COR-L47 (cell line): ENCODE measurements around the gene SLC12A7.
"Not testable (repeated sequence)": the region's sequence is repeated elsewhere in the genome, so short reads cannot be mapped to it uniquely, and the experiment has no call there.

Experiments
- DNase-seq: peaks from one replicate; lab custom pipeline; 2025; lab: John Stamatoyannopoulos, UW

The SLC12A7 gene

GRCh38 chr5:1095990-1096363 is 15.9 kb downstream of the SLC12A7 start:
- DNase-seq, result no peak

- no peak for DNase-seq
Measured at GRCh38 chr5:1095302-1095989, 16.4 kb downstream of the SLC12A7 start.

DNA sequence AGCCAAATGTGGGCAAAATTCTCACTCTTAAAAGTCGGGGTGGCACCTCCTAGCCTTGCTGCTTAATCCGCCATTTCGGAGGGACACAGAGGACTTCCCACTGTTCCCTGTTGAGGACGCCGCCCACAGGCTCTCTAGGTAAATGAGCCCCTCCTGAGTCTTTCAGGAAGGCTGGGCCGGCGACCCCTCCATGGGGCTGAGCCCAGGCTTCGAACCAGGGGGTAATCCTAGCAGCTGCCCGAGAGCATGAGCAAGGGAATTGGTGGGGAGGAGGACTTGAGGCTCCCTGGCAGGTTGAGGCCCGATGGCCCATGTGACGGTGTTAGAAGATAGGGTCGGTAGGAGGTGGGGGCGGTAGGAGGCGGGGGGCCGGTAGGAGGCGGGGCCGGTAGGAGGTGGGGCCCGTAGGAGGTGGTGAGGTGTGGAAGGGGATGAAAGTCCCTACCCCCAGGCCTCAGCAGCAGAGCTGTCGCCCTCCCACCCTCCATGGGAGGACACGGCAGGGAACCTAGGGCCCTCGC is 17.1 kb downstream of the SLC12A7 start:
- DNase-seq, result no peak

- no peak for DNase-seq
Measured at GRCh38 chr5:1093361-1093760, 18.5 kb downstream of the SLC12A7 start.

DNA sequence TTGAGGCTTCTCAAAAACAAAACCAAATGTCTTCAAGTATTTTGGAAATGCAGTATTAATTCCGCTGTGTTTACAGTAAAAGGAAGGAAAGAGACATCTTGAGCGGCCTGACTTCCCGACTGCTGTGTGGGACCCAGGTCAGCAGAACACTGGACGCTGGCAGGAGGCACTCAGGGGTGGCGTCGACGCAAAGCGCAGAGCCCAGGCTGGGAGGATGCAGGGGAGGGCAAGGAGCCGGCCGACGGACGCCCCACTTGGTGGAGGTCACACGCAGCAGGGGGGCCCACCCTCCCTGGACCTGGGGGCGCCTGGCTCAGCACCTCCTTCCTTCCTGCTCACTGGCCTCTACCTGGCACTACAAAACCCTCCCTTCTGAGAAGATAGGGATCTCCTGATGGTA is 19.7 kb downstream of the SLC12A7 start:
- no peak for DNase-seq

- DNase-seq, result no peak
Measured at GRCh38 chr5:1091632-1092031, 20.2 kb downstream of the SLC12A7 start.

DNA sequence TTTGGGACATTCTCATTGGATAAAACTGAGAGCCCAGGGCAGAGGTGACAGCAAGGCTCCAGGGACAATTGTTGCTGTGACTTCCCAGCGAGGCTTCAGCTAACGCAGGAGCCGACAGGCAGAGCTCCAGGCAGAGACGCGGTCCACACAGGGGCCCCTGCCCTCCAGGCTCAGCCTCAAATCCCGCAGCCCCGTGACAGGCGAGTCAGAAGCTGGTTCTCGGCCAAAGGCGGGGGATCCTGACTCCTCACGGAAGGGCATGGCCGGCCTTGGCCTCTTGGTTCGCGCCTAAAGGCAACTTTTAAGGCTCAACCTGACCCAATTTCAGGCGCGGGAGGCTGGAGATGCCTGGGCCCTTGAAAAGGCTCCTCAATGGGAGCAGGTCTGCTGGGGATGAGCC is 21.3 kb downstream of the SLC12A7 start:
- no peak for DNase-seq

DNA sequence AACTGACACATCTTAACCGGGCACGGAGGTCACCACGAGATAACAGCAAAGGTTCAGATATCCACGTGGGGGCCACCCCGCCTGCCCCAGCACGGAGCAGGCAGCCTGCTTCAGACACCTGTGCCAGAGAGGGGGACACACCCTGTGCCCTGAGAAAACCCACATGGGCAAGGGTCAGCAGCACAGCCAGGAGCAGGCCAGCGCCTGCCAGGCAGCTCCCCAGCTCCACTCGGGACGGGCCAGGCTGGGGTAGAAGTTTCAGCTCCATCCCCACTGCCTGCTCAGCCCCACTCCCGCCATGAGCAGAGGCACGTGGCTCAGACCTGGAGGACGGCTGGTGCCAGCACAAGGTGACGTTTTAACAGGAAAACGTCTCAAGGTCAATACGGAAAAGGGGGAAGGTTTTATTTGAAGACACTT is 22.2 kb downstream of the SLC12A7 start:
- DNase-seq, result no peak

DNA sequence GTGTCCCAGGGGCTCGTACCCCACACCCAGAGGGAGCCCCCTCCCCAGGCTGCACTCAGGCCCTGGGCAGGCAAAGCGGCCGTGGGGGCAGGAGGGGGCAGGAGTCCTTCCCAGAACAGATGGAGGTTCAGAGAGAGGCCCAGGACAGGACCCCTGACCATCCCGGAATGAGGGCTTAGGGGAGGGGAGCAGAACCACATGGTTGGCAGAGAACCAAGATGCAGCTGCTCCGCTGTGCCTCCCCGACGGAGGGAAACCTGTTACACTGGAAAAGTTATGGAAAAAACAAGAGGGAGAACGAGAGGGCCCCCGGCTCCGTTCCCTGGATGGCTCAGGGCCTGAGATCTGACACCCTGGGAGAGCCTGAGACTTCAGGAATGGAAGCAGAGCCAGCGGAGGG is 22.7 kb downstream of the SLC12A7 start:
- no peak for DNase-seq

GRCh38 chr5:1088726-1089125 is 23.1 kb downstream of the SLC12A7 start:
- no peak for DNase-seq

DNA sequence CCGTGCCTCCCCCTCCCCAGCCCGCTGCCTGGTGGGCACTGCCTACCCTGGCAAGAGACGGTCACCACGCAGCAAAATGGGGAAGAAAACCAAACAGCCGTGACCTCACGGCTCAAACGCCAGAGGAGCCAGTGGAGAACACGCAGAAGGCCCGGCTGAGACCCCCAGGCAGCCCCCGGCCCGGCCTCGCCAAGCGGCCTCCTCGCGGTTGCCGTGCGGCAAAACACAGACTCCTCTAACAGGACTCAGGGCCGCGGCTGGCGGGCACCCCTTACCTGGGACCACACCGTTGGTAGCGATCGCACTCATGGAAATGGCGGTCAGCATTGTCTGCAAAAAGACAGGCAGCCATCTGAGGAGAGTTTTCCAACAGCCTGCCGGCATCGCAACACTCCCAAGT is 23.8 kb downstream of the SLC12A7 start:
- DNase-seq, result no peak

DNA sequence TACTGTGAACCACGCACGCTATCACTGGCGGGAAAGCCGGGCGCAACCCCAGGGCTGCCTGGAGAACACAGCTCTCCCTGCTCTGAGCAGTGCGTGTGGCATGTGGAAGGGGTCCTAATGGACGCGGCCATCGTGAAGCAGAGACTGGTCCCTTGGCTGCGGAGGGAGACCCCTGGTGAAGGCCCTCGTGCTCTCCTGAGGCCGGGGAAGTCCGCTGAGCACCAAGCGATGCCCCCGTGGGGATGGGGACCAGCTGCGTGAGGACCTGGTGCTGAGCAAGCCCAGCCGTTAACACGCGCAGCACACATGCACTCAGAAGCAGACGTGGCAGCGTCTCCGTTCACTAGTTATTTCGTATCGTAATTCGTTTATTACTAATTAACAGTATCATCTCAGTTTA is 24.4 kb downstream of the SLC12A7 start:
- DNase-seq, result no peak

DNA sequence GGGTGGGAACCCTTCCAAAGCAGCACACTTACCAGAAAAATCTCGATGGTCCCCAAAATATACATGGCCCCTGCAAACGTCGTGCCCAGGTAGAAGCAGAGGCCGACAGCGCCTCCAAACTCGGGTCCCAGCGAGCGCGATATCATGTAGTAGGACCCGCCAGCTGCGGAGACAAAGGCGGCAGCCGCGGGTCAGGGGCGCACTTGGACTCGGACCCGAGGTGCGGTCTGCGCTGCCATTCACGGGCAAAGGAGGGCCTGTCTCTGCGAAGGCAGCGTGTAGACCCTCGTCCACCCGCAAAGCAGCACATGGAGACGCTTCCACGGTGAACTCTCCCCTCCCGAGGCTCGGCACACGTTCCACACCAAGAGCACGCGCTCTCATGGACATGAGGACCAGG is 25.0 kb downstream of the SLC12A7 start:
- no peak for DNase-seq

- DNase-seq, result no peak
Measured at GRCh38 chr5:1086137-1086536, 25.7 kb downstream of the SLC12A7 start.

- DNase-seq, result no peak
Measured at GRCh38 chr5:1085391-1085790, 26.5 kb downstream of the SLC12A7 start.

DNA sequence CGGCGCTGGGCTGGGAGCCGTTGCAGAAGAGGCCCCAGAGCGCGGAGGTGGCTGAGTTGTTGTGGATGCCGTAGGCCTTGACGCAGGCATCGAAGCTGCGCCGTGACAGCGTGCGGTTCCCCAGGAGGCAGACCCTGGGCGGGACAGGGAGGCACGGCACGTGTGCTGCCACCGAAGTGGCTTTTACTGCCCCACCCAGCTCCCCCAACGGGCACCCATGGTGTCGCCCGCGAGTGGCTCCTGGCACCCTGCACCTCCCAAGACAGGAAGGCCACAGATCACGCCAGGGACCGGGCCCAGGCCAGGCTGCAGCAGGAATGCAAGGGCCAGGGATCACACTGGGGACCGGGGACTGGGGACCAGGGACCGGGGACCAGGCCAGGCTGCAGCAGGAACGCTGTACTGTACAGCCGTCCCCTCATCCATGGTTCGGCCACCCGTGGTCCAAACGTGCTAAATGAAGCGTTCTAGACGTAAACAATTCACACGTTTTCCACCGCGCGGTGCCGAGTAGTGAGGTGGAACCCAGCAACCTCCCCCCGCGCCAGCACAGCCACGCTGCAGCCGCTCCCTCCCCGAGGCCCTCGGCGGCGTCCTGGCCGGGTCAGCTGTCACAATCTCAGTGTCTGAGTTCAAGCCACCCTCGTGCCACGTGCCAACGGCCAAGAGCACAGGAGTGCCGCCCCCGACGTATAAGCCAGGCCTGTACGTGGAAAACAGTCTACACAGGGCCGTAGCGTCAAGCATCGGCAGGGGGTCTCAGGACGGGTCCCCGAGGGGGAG is 27.8 kb downstream of the SLC12A7 start:
- DNase-seq, result no peak

DNA sequence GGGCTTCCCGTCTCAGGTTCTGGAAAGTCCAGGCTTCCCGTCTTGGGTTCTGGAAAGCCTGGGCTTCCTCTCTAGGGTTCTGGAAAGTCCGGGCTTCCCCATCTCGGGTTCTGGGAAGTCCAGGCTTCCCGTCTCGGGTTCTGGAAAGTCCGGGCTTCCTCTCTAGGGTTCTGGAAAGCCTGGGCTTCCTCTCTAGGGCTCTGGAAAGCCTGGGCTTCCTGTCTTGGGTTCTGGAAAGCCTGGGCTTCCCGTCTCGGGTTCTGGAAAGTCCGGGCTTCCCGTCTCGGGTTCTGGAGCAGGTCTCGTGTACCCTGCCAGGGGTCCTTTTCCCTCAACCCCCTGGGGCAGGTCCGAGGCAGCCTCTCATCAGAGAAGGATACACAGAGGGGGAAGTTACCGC is 28.8 kb downstream of the SLC12A7 start:
- DNase-seq, result not testable (repeated sequence)

- DNase-seq, result no peak
Measured at GRCh38 chr5:1081519-1081918, 30.3 kb downstream of the SLC12A7 start.

DNA sequence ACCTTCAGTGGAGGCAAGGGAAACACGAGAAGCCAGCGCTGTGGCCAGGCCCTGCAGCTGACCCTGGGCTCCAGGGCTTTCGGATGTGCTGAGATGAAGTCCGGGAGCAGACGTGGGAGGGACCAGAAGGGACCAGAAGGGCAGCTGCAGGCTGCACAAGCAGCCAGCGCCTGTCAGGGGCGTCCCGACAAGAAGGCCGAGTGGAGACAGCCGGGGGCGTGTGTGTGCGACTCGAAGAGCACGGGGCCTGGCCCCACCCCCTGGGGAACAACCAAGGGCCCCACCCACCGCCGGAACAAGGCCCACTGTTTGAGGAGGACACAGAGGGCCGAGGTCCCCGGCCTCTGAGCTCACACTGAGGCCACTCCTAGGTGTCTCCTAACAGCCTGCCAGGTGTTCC is 31.4 kb downstream of the SLC12A7 start:
- DNase-seq, result no peak

- no peak for DNase-seq
Measured at GRCh38 chr5:1079961-1080360, 31.9 kb downstream of the SLC12A7 start.

DNA sequence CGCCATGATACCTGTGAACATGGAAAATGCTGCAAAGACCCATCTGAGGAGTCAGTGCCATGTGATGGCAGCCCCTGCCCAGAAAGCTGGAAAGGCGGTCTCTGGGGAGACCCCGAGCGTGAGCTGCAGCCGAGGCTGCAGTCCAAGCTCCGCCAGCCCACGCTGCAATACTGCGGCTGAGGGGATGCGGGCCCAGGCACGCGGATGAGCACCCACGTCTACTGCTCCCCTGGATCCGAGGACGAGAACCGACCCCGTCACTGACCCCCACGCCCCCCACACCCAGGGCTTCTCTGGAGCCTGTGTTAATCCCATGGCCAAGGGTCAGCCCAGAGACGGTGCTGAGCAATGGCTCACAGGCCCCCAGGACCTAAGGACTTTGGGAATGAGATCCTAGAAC is 32.4 kb downstream of the SLC12A7 start:
- no peak for DNase-seq

DNA sequence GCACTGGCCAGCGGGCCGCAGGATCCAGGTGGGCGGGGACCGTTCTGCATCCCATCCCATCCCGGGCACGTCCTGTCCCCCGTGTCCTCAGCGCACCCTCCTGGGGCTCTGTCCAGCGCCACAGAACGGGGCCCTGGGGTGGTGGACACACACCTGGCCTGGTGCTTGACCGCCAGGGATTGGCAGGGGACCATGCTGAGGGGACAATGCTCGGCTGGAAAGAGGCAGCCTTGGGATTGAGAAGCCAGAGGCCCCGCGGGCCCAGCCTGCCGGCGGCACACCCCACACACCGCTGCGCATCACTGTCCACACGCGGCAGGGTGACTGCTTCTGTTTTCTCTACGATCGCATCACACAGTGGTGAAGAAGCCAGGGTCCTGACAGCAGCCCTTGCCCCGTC is 33.0 kb downstream of the SLC12A7 start:
- DNase-seq, result no peak

- DNase-seq, result no peak
Measured at GRCh38 chr5:1078206-1078605, 33.7 kb downstream of the SLC12A7 start.
